ENCODE results near the gene PKHD1.

DNA sequence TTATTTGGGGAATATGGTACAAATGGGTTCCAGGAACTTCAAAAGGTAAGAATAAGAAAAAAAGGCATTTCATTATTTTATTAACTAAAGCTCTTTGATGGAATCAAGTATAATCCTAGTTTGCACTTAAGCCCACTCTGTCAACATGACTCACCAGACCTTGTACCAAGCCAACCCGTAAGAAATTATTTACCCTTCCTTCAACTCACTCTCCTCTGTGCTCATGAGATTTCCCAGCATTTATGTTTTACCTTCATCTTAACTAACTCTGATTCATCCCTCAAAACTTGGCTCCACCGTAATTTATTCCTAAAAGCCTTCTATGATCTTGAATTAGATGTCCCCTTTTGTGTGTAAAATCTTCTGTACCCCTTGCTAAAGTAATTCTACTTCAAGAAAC is 308.7 kb downstream of the PKHD1 start:
- no peak for TF ChIP-seq GATA2 (IDR thresholded peaks at IDR 0.05; ENCODE audit: low read depth, low read length)
- no peak for TF ChIP-seq GATA3 (IDR thresholded peaks at IDR 0.05; ENCODE audit: low read depth, low read length)

All from SH-SY5Y (cell line).